HUES6 (cell line): ENCODE results near the gene ERP27.

Experiments used
- H3K27ac ChIP-seq: 2 replicates; pipeline ENCODE4 v1.7.0; 2013; ENCODE audit warnings: low read depth, mild to moderate bottlenecking, low read length, inconsistent platforms
- H3K27me3 ChIP-seq: 2 replicates; pipeline ENCODE4 v1.6.1; 2013; ENCODE audit warnings: low read length; ENCODE audit not compliant: control insufficient read depth, insufficient read depth
- H3K36me3 ChIP-seq: 2 replicates; pipeline ENCODE4 v1.6.1; 2013; ENCODE audit warnings: low read length; ENCODE audit not compliant: control insufficient read depth, insufficient read depth
- H3K4me1 ChIP-seq: 2 replicates; pipeline ENCODE4 v1.6.1; 2013; ENCODE audit warnings: low read length; ENCODE audit not compliant: control insufficient read depth, insufficient read depth
- H3K4me3 ChIP-seq: 2 replicates; pipeline ENCODE4 v1.5.1; 2013; ENCODE audit warnings: low read depth, low read length
- H3K9ac ChIP-seq: one replicate; pipeline ENCODE4 v1.6.1; 2013; ENCODE audit warnings: mild to moderate bottlenecking, low read length
- H3K9me3 ChIP-seq: 2 replicates; pipeline ENCODE4 v1.6.1; 2013; ENCODE audit warnings: low read depth, low read length; ENCODE audit not compliant: control insufficient read depth, insufficient read depth

Gene ERP27

DNA sequence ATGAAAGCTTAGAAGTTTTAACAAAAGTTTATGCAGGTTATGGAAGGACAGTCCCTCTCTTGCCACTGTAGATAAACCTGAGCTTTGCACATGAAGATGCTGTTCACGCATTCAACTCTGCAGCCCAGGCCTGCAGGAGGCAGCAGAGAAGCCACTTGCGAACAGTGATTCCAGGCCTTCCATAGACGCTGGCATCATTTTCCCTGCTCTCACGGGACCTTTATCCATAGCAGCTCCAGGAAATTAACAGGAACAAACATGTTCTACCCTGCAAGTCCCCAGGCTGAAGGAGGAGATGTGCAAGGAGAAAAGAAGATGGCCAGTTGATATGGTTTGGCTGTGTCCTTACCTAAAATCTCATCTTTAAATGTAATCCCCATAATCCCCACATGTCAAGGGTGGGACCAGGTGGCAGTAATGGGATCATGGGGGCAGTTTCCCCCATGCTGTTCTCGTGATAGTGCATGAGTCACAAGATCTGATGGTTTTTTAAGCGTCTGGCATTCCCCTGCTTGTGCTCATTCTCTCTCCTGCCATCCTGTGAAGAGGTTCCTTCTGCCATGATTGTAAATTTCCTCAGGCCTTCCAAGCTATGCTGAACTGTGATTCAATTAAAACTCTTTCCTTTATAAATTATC lies 2.0 kb downstream of the ERP27 start:
- Histone ChIP-seq H3K9ac (no peak overlapping the region), H3K27ac (no peak overlapping the region), H3K9me3 (no peaks in the 10 kb centered on the region), H3K27me3 (no peaks in the 10 kb centered on the region), H3K36me3 (no peaks in the 10 kb centered on the region), H3K4me1 (peaks cover 3% of the 10 kb centered on the region; the same call in 1 of the 2 replicates), H3K4me3 (no peak overlapping the region)

DNA sequence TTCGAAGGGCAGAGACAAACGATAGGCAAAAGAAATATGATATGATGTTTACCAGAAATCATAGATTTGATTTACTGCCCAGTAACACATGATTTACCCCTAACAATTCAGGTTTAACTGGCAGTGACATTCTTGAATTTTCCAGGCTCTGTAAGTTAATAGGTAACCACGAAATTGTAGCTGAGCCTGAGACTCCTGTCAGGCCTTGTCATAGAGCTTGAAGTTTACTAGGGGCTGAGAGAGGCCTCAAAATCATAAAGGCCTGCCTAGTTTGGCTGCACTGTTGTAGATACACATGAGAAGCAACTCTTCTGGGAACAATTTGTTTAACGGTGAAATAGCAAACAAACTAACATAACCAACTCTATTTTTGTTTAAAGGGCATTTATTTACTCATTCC lies 3.3 kb downstream of the ERP27 start:
- peaks cover 3% of the 10 kb centered on the region; the same call in 1 of the 2 replicates for H3K4me1 ChIP-seq

GRCh38 chr12:14934511-14934910 lies 3.8 kb downstream of the ERP27 start:
- Histone ChIP-seq H3K4me3 (no peak overlapping the region), H3K27me3 (no peaks in the 10 kb centered on the region), H3K27ac (no peak overlapping the region), H3K4me1 (peaks cover 3% of the 10 kb centered on the region; the same call in 1 of the 2 replicates), H3K9ac (no peak overlapping the region), H3K36me3 (no peaks in the 10 kb centered on the region), H3K9me3 (no peaks in the 10 kb centered on the region)

More for the DNA sequence above, 3.3 kb downstream of the ERP27 start:
- no peak overlapping the region for H3K27ac ChIP-seq
- H3K9me3 ChIP-seq, result no peaks in the 10 kb centered on the region
- H3K9ac ChIP-seq, result no peak overlapping the region
- H3K36me3 ChIP-seq, result no peaks in the 10 kb centered on the region
- H3K27me3 ChIP-seq, result no peaks in the 10 kb centered on the region
- H3K4me3 ChIP-seq, result no peak overlapping the region

DNA sequence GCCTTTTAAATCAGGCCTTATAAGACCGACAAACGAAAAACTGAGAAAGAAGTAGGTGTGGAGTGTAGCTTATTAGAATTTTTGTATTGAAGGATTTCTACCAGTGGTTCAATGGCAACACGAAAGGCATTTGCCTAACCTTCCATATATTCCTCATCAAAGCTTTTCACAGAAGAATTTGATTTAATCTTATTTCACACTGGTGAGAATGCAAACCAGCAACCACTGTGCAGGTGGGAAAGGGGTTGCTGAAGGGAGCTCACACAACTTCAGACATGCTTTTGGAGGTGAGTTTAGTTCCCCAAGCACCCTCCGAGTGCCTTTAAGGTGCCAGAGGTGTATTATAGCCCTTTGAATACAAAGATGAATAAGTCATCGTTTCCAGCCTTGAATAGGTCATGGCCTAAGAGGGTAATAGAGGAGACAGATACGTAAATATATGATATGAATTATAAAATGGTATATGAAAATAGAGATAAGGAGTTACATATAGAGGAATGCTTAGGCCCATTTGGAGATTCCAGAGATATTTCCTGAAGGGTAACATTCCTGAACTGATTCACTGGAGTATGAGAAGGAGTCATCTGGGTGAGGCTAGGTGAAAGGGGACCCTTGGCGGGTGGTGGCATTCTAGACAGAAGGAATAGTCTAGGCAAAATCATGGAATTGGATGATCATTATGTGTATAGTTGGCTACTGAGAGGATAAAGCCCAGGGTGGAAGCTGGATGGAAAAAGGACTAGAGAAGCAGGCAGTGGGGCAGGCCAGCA lies 6.4 kb downstream of the ERP27 start:
- Histone ChIP-seq H3K27ac (no peak overlapping the region), H3K9ac (no peak overlapping the region), H3K36me3 (no peaks in the 10 kb centered on the region), H3K4me3 (no peak overlapping the region), H3K4me1 (peaks cover 13% of the 10 kb centered on the region), H3K9me3 (no peaks in the 10 kb centered on the region), H3K27me3 (no peaks in the 10 kb centered on the region)

DNA sequence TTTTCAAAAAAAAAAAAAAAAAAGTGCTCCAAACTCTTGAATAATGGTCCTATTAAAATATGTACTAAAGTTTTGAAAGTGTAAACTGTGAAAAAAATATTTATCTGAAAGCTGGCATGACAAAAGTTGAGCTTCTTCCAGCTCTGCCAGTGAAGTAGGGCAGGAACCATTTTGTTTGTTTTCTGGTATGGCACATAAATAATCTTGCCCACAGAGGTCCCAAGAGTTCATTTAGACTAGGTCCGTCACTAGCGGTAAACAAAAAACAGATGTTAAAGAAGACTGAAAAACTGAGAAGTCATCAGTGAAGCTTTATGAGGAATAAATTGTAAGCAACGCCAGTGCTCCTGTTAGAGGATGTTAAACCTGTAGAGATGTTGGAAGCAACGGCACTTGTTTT lies 7.0 kb downstream of the ERP27 start:
- H3K9ac ChIP-seq, result no peak overlapping the region
- H3K36me3 ChIP-seq, result no peaks in the 10 kb centered on the region
- no peaks in the 10 kb centered on the region for H3K9me3 ChIP-seq
- H3K27ac ChIP-seq, result no peak overlapping the region
- no peaks in the 10 kb centered on the region for H3K27me3 ChIP-seq
- H3K4me1 ChIP-seq, result peaks cover 11% of the 10 kb centered on the region
- no peak overlapping the region for H3K4me3 ChIP-seq

- no peak overlapping the region for H3K9ac ChIP-seq
Observed at GRCh38 chr12:14930299-14930698, 8.0 kb downstream of the ERP27 start.

GRCh38 chr12:14928931-14929330 lies 9.4 kb downstream of the ERP27 start:
- H3K27ac ChIP-seq, result no peak overlapping the region
- H3K9me3 ChIP-seq, result no peaks in the 10 kb centered on the region
- H3K4me3 ChIP-seq, result no peak overlapping the region
- H3K36me3 ChIP-seq, result no peaks in the 10 kb centered on the region
- H3K4me1 ChIP-seq, result peaks cover 10% of the 10 kb centered on the region
- no peaks in the 10 kb centered on the region for H3K27me3 ChIP-seq
- no peak overlapping the region for H3K9ac ChIP-seq

More at GRCh38 chr12:14930299-14930698, 8.0 kb downstream of the ERP27 start:
- no peaks in the 10 kb centered on the region for H3K9me3 ChIP-seq
- no peaks in the 10 kb centered on the region for H3K27me3 ChIP-seq
- H3K4me1 ChIP-seq, result peaks cover 10% of the 10 kb centered on the region
- H3K27ac ChIP-seq, result no peak overlapping the region
- no peaks in the 10 kb centered on the region for H3K36me3 ChIP-seq
- no peak overlapping the region for H3K4me3 ChIP-seq

DNA sequence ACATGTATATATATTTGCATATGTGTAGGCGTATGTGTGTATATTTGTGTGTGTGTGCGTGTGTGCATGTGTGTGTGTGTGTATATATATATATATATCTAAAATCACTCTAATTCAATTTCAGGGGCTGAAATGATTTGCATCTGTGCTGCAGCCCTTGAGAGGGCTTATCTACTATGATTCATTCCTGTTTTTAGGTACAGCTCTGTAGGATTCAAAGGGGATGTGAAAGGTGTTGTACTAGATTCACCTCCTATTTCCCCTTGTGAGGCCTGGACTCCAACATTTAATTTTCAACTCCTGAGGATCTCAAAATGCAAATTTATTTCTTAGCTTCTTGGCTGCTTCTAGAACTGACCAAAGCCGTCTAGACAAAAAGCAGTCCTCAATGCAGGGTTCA lies 11.1 kb downstream of the ERP27 start:
- no peak overlapping the region for H3K27ac ChIP-seq
- no peaks in the 10 kb centered on the region for H3K36me3 ChIP-seq
- H3K4me1 ChIP-seq, result peaks cover 10% of the 10 kb centered on the region
- H3K9me3 ChIP-seq, result no peaks in the 10 kb centered on the region
- no peak overlapping the region for H3K9ac ChIP-seq
- H3K4me3 ChIP-seq, result no peak overlapping the region
- H3K27me3 ChIP-seq, result no peaks in the 10 kb centered on the region

DNA sequence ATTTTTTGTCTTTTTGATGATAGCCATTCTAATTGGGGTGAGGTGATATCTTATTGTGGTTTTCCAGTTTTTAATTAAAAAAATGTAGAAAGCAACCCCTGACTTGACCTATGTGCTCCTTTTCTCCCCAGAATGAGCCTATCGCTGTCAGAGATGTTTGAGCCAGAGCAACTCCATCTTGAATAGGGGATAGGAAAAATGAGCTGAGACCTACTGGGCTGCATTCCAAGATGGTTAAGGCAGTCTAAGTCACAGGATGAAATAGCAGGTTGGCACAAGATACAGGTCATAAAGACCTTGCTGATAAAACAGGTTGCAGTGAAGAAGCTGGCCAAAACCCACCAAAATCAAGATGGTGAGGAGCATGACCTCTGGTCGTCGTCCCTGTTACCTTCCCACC lies 13.8 kb downstream of the ERP27 start:
- Histone ChIP-seq H3K27ac (no peak overlapping the region), H3K4me3 (no peak overlapping the region), H3K36me3 (no peaks in the 10 kb centered on the region), H3K9me3 (no peaks in the 10 kb centered on the region), H3K4me1 (peaks cover 10% of the 10 kb centered on the region), H3K27me3 (no peaks in the 10 kb centered on the region), H3K9ac (no peak overlapping the region)

GRCh38 chr12:14923944-14924343 lies 14.4 kb downstream of the ERP27 start:
- Histone ChIP-seq H3K27ac (no peak overlapping the region), H3K9ac (no peak overlapping the region), H3K4me1 (peaks cover 4% of the 10 kb centered on the region), H3K9me3 (no peaks in the 10 kb centered on the region), H3K4me3 (no peak overlapping the region), H3K36me3 (no peaks in the 10 kb centered on the region), H3K27me3 (no peaks in the 10 kb centered on the region)

- H3K27me3 ChIP-seq, result no peaks in the 10 kb centered on the region
- H3K9ac ChIP-seq, result no peak overlapping the region
- H3K36me3 ChIP-seq, result no peaks in the 10 kb centered on the region
- H3K9me3 ChIP-seq, result no peaks in the 10 kb centered on the region
- no peak overlapping the region for H3K27ac ChIP-seq
- H3K4me1 ChIP-seq, result no peaks in the 10 kb centered on the region
- H3K4me3 ChIP-seq, result no peak overlapping the region
Observed at GRCh38 chr12:14921218-14921617, 17.1 kb downstream of the ERP27 start.
